Vein endothelial cell (primary cell): ENCODE measurements around the gene CBFB. TPM values are rescaled to one million over a fixed set of nuclear protein-coding genes. Genes with fewer than 3 reads are reported as not detected.

Experiments
- small RNA-seq: library from RNA; depleted of rRNA; stranded (forward); fragments of <200 nt; gene quantifications from one replicate; pipeline ENCODE3, GENCODE V24; 2012
- total RNA-seq: library from RNA; depleted of rRNA; stranded (reverse); fragments of >200 nt; gene quantifications from 2 replicates; pipeline ENCODE4 v1.2.3, GENCODE V29; 2012

Gene CBFB
- total RNA-seq: 78.1 and 101 TPM in 2 replicates

GRCh38 chr16:67028696-67029253, at the start of gene CBFB:
Gene CBFB, plus strand, starts transcription at chr16:67029149. Its CDS starts 259 bp downstream, at chr16:67029408.

GRCh38 chr16:66988197-66988788, 40.7 kb upstream of the CBFB start, which contains the start of gene CES4A:
Gene CES4A, plus strand, starts transcription at chr16:66988589. Its CDS starts 184 bp downstream, at chr16:66988773.

GRCh38 chr16:67109407-67110135, 80.6 kb downstream of the CBFB start, which contains the start of gene PHAF1:
Gene PHAF1, plus strand, starts transcription at chr16:67109941. Its CDS starts 235 bp downstream, at chr16:67110176.

Small RNA genes within 50 kb of the gene (small RNA-seq; reads per million reads assigned to genes)
- not detected for gene RN7SL543P

Other genes starting within 250 kb of the CBFB start
- 0.10 TPM in 1 of 2 replicates, not detected in the other for gene TERB1, start 227.6 kb upstream of the CBFB start, total RNA-seq
- gene NAE1, start 198.2 kb upstream of the CBFB start, total RNA-seq: 51.9 and 66.2 TPM in 2 replicates
- not detected in 2 replicates for gene CA7, start 184.7 kb upstream of the CBFB start, total RNA-seq
- 8.2 and 12.2 TPM in 2 replicates for gene PDP2, start 148.6 kb upstream of the CBFB start, total RNA-seq
- gene CDH16, start 110.3 kb upstream of the CBFB start, total RNA-seq: not detected in 2 replicates
- under 0.01 and 0.19 TPM in 2 replicates for gene RRAD, start 103.6 kb upstream of the CBFB start, total RNA-seq
- 109 and 131 TPM in 2 replicates for gene CIAO2B, start 94.7 kb upstream of the CBFB start, total RNA-seq
- 28.5 and 30.4 TPM in 2 replicates for gene CES2, start 93.6 kb upstream of the CBFB start, total RNA-seq
- not detected in 2 replicates for gene CES3, start 67.9 kb upstream of the CBFB start, total RNA-seq
- 1.9 and 2.0 TPM in 2 replicates for gene CES4A, start 40.6 kb upstream of the CBFB start, total RNA-seq
- gene PHAF1, start 80.8 kb downstream of the CBFB start, total RNA-seq: 14.7 and 15.3 TPM in 2 replicates
- 2.3 and 2.4 TPM in 2 replicates for gene B3GNT9, start 121.8 kb downstream of the CBFB start, total RNA-seq
- gene TRADD, start 130.8 kb downstream of the CBFB start, total RNA-seq: 11.9 and 16.0 TPM in 2 replicates
- 7.1 and 9.5 TPM in 2 replicates for gene FBXL8, start 130.8 kb downstream of the CBFB start, total RNA-seq
- gene HSF4, start 135.6 kb downstream of the CBFB start, total RNA-seq: 1.3 and 1.6 TPM in 2 replicates
- 7.0 and 8.8 TPM in 2 replicates for gene NOL3, start 141.4 kb downstream of the CBFB start, total RNA-seq
- gene MATCAP1, start 154.8 kb downstream of the CBFB start, total RNA-seq: 14.1 and 18.3 TPM in 2 replicates
- gene EXOC3L1, start 161.0 kb downstream of the CBFB start, total RNA-seq: 4.2 and 4.9 TPM in 2 replicates
- gene E2F4, start 163.0 kb downstream of the CBFB start, total RNA-seq: 115 and 125 TPM in 2 replicates
- 0.76 and 1.3 TPM in 2 replicates for gene ELMO3, start 170.0 kb downstream of the CBFB start, total RNA-seq
- 16.0 and 24.3 TPM in 2 replicates for gene TMEM208, start 198.0 kb downstream of the CBFB start, total RNA-seq
- 30.7 and 41.8 TPM in 2 replicates for gene FHOD1, start 218.3 kb downstream of the CBFB start, total RNA-seq
- 0.86 and 1.6 TPM in 2 replicates for gene SLC9A5, start 219.8 kb downstream of the CBFB start, total RNA-seq